K562 (cell line): ENCODE results near the gene VTCN1.

Experiments used
- CEBPB ChIP-seq: fragments of 450-650 bp; IDR thresholded peaks from 2 replicates; pipeline ENCODE4 v1.6.1; 2016; ENCODE audit warnings: missing genetic modification characterization, missing compliant biosample characterization
- DPF2 ChIP-seq: fragments of 450-650 bp; IDR thresholded peaks from 2 replicates; pipeline ENCODE4 v1.6.1; 2016
- SMARCA4 ChIP-seq: fragments of 450-650 bp; IDR thresholded peaks from 2 replicates; pipeline ENCODE4 v1.6.1; 2016
- TF ChIP-seq, protein P1 (sequence below), 3 experiments: IDR thresholded peaks in 2 of 3; conservative IDR thresholded peaks in 1 of 3; 2 replicates each; pipeline ENCODE4 v1.5.1; 2011 to 2012; ENCODE audit warnings: low read length in 3 of 3, mild to moderate bottlenecking in 3 of 3, control low read depth in 2 of 3, improper control_type of control experiment in 1 of 3, inconsistent platforms in 1 of 3, low read depth in 1 of 3, mixed read lengths in 1 of 3, moderate library complexity in 1 of 3; ENCODE audit not compliant: insufficient read depth in 2 of 3
- TF ChIP-seq, protein P2 (sequence below): fragments of 450-650 bp; formaldehyde crosslinking; IDR thresholded peaks from 2 replicates; pipeline ENCODE4 v1.4.0; 2022; ENCODE audit warnings: missing genetic modification characterization

DNA sequence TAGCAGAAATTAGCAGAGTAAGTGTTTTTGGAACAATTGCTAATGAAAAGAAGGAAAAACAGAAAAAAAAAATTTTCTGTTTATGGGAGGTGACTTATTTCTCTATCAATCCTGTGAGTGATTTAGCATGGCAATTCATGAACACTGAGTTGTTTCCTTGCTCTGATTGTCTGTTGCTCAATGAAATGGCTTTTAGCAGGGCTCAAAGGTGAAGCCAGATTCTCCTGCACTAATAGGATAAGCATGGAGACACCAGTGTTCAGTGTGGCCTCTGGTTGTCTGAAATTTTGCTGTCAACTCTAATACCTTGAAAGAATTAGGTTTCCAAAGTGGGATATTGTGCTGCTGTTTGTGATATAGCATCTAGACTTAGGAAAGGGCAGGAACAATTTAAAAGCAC lies 105.0 kb downstream of the VTCN1 start:
- TF ChIP-seq SMARCA4, result no peak
- TF ChIP-seq, protein P1, sequence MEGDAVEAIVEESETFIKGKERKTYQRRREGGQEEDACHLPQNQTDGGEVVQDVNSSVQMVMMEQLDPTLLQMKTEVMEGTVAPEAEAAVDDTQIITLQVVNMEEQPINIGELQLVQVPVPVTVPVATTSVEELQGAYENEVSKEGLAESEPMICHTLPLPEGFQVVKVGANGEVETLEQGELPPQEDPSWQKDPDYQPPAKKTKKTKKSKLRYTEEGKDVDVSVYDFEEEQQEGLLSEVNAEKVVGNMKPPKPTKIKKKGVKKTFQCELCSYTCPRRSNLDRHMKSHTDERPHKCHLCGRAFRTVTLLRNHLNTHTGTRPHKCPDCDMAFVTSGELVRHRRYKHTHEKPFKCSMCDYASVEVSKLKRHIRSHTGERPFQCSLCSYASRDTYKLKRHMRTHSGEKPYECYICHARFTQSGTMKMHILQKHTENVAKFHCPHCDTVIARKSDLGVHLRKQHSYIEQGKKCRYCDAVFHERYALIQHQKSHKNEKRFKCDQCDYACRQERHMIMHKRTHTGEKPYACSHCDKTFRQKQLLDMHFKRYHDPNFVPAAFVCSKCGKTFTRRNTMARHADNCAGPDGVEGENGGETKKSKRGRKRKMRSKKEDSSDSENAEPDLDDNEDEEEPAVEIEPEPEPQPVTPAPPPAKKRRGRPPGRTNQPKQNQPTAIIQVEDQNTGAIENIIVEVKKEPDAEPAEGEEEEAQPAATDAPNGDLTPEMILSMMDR (IDR thresholded peaks at IDR 0.05 in 2 of 3, conservative IDR thresholded peaks at IDR 0.05 in 1 of 3; ENCODE audit: insufficient read depth in 2 of 3, low read depth in 1 of 3, low read length in 3 of 3), result no peak
- TF ChIP-seq, protein P2, sequence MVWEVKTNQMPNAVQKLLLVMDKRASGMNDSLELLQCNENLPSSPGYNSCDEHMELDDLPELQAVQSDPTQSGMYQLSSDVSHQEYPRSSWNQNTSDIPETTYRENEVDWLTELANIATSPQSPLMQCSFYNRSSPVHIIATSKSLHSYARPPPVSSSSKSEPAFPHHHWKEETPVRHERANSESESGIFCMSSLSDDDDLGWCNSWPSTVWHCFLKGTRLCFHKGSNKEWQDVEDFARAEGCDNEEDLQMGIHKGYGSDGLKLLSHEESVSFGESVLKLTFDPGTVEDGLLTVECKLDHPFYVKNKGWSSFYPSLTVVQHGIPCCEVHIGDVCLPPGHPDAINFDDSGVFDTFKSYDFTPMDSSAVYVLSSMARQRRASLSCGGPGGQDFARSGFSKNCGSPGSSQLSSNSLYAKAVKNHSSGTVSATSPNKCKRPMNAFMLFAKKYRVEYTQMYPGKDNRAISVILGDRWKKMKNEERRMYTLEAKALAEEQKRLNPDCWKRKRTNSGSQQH (CRISPR knock-in tag), result no peak
- no peak for TF ChIP-seq DPF2
- TF ChIP-seq CEBPB (tag), result no peak
